ENCODE measurements around the gene POGLUT2. TPM values are rescaled to one million over a fixed set of nuclear protein-coding genes. Genes with fewer than 3 reads are reported as not detected.

The POGLUT2 gene
- polyA plus RNA-seq (ENCODE audit: insufficient read length in 3 of 3), result 10 to 100 TPM; 46.3 to 52.6 (median 50.7) TPM

DNA sequence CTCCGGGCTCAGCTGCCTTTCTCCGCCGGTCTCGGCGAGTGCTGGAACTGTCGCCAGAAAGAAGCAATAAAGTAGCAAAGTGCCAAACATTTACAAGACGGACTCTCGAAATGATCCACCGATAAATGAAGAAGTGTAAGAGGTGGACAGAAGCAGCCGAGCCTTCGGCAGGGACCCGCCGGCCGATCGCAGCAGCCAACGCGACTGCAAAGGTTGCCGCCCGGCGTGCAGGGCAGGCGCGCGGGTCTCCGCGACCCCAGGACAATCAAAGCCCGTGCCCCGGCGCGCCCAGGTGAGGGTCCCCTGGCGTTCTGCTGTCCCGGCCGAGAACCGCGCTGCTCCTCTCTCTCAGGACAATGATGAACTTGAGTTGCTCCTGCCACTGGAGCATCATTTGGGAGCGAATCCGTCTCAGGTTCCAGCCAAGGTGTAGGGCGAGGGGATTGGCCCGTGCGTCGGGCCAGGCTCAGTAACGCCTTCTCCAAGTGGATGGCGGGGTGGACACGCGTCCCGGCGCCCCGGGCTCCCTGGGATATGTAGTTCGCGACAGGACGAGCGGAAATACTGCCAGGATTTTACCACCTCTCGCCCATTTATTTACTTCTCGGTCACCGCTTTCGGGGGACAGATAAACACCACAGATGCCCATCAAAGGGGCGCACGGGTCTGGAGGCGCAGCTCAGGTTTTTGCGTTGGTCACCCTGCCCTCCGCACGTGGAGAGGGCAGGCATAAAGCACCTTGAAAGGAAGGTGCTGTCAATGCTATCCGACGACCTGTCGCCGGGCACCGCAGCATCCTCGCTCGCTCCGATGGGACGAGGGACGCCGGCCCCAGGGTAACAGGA is at the start of gene POGLUT2, which contains the start of gene BIVM:
Gene POGLUT2, minus strand, starts transcription at position 396 of the 845 bp plus-strand sequence. Its CDS starts 306 bp downstream, at position 90.
Gene BIVM, plus strand, starts transcription at position 539 of the 845 bp plus-strand sequence. CDS start 8,149 bp downstream, outside the sequence.
- peak in 2 of 3 donors; percentile 80 to 87 for DNase-seq (ENCODE audit: low read depth in 3 of 3, low spot score in 2 of 3)

GRCh38 chr13:102847272-102848234 is 48.8 kb upstream of the POGLUT2 start:
- DNase-seq (ENCODE audit: low read depth in 3 of 3, low spot score in 2 of 3), result peak in 2 of 3 donors; percentile 20 to 21

DNA sequence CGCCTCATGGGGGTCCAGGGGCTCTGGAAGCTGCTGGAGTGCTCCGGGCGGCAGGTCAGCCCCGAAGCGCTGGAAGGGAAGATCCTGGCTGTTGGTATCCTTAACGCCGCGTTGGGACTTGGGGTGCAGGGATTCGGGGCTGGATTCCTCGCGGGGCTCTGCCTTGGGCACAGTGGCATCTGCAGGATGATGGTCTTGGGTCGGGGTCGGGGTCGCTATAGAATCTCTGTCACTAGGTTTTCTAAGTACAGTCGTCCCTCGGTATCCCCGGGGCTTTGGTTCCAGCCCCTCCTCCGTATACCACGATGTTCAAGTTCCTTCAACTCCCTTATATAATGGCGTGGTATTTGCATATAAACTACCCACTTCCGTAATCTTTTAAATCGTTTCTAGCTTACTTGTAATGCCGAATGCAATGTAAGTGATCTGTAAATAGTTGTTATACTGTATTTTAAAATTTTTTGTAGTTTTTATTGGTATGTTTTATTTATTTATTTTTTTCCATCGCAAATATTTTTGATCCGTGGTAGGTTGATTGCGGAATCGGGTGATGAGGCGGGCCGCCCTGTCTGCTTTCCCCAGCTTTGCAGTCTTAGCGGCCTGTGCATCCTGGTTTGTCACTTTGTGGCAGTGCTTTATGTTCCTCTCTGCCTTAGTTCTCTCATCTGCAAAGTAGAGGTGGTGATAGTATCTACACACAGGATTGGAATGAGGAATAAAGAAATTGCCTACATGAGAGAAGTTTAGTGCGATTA is 47.7 kb upstream of the POGLUT2 start:
- DNase-seq (ENCODE audit: low read depth in 3 of 3, low spot score in 2 of 3), result peak in 2 of 3 donors; percentile 20 to 26

GRCh38 chr13:102845630-102846260 is 47.0 kb upstream of the POGLUT2 start, which contains the start of gene ERCC5:
TSS of gene ERCC5 (plus strand) at chr13:102846032. CDS start at chr13:102846267, 235 bp downstream.
- DNase-seq (ENCODE audit: low read depth in 3 of 3, low spot score in 2 of 3), result peak; percentile 96 to 97 (median 96)

GRCh38 chr13:102845289-102845629 is 46.5 kb upstream of the POGLUT2 start:
- no peak for DNase-seq (ENCODE audit: low read depth in 3 of 3, low spot score in 2 of 3)

DNA sequence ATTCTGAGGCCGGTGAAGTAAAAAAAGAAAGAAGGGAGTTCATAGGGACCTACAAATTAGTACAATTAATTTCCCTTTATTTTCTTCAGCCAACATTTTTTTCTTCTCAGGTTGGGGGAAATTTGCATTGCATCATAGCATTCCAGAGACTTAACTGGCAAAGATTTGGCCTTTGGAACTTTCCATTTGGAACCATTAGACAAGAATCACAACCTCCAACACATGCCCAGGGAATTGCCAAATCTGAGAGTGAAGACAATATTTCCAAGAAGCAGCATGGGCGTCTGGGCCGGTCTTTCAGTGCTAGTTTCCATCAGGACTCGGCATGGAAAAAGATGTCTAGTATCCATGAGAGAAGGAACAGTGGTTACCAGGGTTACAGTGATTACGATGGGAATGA is 40.7 kb upstream of the POGLUT2 start:
- DNase-seq (ENCODE audit: low read depth in 3 of 3, low spot score in 2 of 3), result no peak

DNA sequence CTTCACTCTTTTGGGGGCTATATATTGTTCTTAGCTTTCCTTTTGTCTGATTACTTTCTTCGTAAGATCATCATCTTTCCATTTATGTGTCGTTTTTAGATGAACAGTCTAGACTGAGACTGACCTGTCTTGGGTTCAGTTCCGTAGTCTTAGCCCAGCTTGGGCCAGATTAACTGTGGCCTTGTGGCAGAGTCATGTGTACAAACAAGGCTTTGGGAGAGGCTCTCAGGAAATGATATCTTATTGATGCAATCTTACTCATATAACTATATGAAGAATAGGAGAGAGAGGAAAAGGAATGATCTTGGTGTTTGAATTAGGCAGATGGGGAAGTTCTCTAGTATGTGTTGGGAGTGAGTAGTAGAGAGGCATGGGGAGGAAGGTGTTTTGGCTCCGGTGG is 40.2 kb upstream of the POGLUT2 start:
- DNase-seq (ENCODE audit: low read depth in 3 of 3, low spot score in 2 of 3), result no peak

- no peak for DNase-seq (ENCODE audit: low read depth in 3 of 3, low spot score in 2 of 3)
Observed at GRCh38 chr13:102838273-102838672, 39.5 kb upstream of the POGLUT2 start.

DNA sequence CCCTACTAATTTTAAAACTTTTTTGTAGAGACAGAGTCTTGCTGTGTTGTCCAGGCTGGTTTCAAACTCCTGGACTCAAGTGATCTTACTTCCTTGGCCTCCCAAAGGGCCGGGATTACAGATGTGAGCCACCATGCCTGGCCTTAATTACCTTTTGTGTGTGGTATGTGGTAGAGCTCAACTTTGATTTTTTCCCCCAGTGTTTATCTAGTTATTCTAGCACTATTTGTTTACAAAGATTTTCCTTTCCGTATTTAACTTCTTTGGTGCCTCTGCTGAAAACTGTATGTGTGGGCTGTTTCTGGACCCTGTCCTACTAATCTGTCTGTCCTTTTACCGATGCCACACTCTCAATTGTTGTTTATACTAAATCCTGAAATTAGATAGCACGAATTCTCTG is 37.7 kb upstream of the POGLUT2 start:
- DNase-seq (ENCODE audit: low read depth in 3 of 3, low spot score in 2 of 3), result no peak

- DNase-seq (ENCODE audit: low read depth in 3 of 3, low spot score in 2 of 3), result no peak
Observed at GRCh38 chr13:102830646-102831045, 31.9 kb upstream of the POGLUT2 start.

GRCh38 chr13:102825921-102826706 is 27.3 kb upstream of the POGLUT2 start:
- no peak for DNase-seq (ENCODE audit: low read depth in 3 of 3, low spot score in 2 of 3)

DNA sequence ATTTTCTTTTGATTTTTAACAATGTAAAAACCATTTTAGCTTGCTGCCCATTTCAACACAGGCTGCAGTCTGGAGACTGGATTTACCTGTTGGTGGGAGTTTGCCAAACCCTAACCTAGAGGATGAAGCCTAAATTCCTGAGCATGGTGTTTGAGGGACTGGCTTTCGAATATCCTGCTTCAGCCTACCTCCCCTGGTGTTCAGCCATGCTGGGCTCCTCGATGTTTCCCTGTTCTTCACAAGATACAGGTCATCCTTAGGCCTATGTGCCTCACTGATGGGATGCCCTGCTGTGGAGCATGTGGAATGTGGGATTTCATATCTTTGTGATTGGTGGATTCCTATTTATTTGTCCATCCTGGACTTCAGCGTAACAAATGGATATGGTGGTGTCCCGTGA is 26.6 kb upstream of the POGLUT2 start:
- DNase-seq (ENCODE audit: low read depth in 3 of 3, low spot score in 2 of 3), result no peak

DNA sequence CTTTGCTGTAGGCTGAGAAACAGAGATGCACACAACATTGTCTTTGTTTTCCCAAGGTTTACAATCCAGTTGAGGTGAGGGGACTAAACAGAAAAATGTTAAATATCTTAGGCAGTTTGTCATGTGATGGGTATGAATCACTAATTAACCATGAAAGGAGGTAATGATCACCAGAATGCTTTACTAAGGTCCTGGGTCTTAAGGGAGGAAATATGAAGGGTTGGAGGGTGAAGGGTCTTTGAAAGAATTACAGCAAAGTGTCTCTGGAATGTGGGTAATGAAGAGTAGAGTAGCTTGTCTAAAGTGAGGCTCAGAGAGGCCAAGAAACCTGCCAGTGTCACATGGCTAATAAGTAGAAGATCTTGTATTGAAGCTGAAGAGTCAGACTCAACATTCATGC is 19.1 kb upstream of the POGLUT2 start:
- peak in 1 of 3 donors; percentile 30 for DNase-seq (ENCODE audit: low read depth in 3 of 3, low spot score in 2 of 3)

GRCh38 chr13:102817241-102817640 is 18.5 kb upstream of the POGLUT2 start:
- DNase-seq (ENCODE audit: low read depth in 3 of 3, low spot score in 2 of 3), result no peak

DNA sequence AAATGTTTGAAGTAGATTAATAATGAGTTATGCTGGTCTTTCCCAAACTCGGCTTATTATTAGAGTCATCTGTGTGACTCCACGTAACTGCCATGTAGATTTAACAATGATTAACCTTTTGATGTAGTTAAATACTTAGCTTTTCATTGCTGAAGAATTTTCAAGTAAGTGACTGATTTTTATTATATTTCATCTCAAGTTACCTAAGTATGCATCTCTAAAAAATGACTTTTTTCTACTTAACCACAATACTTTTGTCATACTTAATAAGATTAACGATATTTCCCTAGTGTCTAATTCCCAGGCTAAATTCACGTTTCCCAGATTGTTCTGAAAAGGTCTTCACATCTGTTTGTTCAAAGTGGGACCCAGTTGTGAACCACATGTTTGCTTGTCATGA is 17.9 kb upstream of the POGLUT2 start:
- DNase-seq (ENCODE audit: low read depth in 3 of 3, low spot score in 2 of 3), result no peak

GRCh38 chr13:102815788-102816187 is 17.0 kb upstream of the POGLUT2 start:
- no peak for DNase-seq (ENCODE audit: low read depth in 3 of 3, low spot score in 2 of 3)

DNA sequence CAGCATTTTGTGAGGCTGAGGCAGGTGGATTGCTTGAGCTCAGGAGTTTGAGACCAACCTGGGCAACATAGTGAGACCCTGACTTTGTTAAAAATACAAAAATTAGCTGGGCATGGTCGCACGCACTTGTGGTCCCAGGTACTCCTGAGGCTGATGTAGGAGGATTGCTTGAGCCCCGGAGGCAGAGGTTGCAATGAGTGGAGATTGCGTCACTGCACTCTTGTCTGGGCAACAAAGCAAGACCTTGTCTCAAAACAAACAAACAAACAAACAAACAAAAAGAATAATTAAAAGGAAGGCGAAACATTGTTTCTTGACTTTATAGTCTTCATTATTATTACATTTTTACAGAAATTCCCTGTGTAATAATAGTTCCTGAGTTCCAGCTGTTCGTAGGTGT is 16.0 kb upstream of the POGLUT2 start:
- DNase-seq (ENCODE audit: low read depth in 3 of 3, low spot score in 2 of 3), result no peak

DNA sequence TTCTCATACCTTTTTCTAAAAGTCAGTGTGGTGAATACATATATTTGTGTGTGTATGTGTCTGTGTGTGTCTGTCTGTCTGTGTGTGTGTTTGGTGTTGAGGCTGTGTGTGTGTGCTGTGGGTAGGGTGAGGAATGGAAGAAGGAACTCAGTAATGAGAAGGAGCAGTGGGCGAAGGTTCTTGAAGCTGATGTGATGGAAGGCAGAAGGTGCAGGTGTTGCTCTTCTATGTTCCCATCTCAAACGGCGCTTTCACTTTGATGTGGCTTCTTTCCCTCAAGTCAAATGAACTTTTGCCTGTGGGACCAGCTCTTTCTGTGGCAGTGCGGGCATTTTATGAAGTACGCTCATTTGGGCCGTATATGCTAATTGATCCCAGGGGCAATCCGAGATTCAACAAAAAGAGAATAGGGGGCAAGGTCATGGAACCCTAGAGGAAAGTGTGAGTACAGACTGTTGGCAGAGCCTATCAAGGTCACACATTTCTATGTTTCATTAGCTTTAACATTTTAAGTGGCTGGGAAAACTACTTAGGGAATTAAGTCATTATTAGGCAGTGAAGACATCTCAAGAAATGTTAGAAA is 15.3 kb upstream of the POGLUT2 start:
- no peak for DNase-seq (ENCODE audit: low read depth in 3 of 3, low spot score in 2 of 3)

Measured in right renal cortex interstitium (tissue), 3 donors.